PC-9 (cell line): Measurements from ENCODE around the gene DPYD. TPM values are rescaled to one million over a fixed set of nuclear protein-coding genes. Genes with fewer than 3 reads are reported as not detected.

Experiments
- BruUV-seq: library from RNA; stranded (reverse); fragments of 400-500 nt; replicated peaks from 2 replicates; lab custom pipeline; 2021; lab: Mats Ljungman, UMichigan
- CTCF ChIA-PET: fragments of 300-600 bp; sonication (Branson Sonifier 250); formaldehyde crosslinking; loops from one replicate; lab custom pipeline; 2022; ENCODE audit warnings: antibody characterized with exemption; lab: Charles Lee
- POLR2A ChIA-PET: fragments of 300-600 bp; sonication (Branson Sonifier 250); formaldehyde crosslinking; loops from one replicate; lab custom pipeline; 2022; ENCODE audit warnings: antibody characterized with exemption; ENCODE audit not compliant: unreplicated experiment; lab: Charles Lee
- DNase-seq, 2 experiments: peaks; one replicate each; pipeline versions ENCODE4 v3.0.0 to v3.0.0-alpha.2; 2015 to 2022; ENCODE audit warnings: mixed read lengths in 1 of 2
- H2AFZ ChIP-seq: fragments of 200-600 bp; sonication (generic); 2 replicates; pipeline ENCODE4 v1.8.1; 2017; ENCODE audit warnings: antibody characterized with exemption
- H3F3A ChIP-seq: fragments of 200-600 bp; sonication (generic); 2 replicates; pipeline ENCODE4 v1.8.1; 2017; ENCODE audit warnings: antibody characterized with exemption, mild to moderate bottlenecking, low read depth; ENCODE audit not compliant: insufficient read depth
- H3K27ac ChIP-seq: fragments of 200-600 bp; sonication (generic); 2 replicates; pipeline ENCODE4 v1.6.1; 2016; ENCODE audit warnings: mixed run types
- H3K27me3 ChIP-seq: fragments of 200-600 bp; sonication (generic); 2 replicates; pipeline ENCODE4 v1.6.1; 2016; ENCODE audit warnings: low read depth, mixed run types; ENCODE audit not compliant: insufficient read depth
- H3K36me3 ChIP-seq: fragments of 200-600 bp; sonication (generic); 2 replicates; pipeline ENCODE4 v1.6.1; 2016; ENCODE audit warnings: low read depth, mixed run types
- H3K4me1 ChIP-seq: fragments of 200-600 bp; sonication (generic); replicated peaks from 2 replicates; pipeline ENCODE4 v1.6.1; 2016; ENCODE audit warnings: mixed run types; ENCODE audit not compliant: insufficient read depth
- H3K4me2 ChIP-seq: fragments of 200-600 bp; sonication (generic); 2 replicates; pipeline ENCODE4 v1.6.1; 2017; ENCODE audit warnings: mixed run types
- H3K4me3 ChIP-seq: fragments of 200-600 bp; sonication (generic); 2 replicates; pipeline ENCODE4 v1.6.1; 2016; ENCODE audit warnings: mixed run types
- H3K79me2 ChIP-seq: fragments of 200-600 bp; sonication (generic); 2 replicates; pipeline ENCODE4 v1.6.1; 2017; ENCODE audit warnings: low read depth, mixed run types
- H3K9me2 ChIP-seq: fragments of 200-600 bp; sonication (generic); 2 replicates; pipeline ENCODE4 v1.8.1; 2017; ENCODE audit warnings: mild to moderate bottlenecking; ENCODE audit not compliant: insufficient read depth
- H3K9me3 ChIP-seq: fragments of 200-600 bp; sonication (generic); 2 replicates; pipeline ENCODE4 v1.8.1; 2016; ENCODE audit warnings: low read depth; ENCODE audit not compliant: insufficient read depth
- H4K20me1 ChIP-seq: fragments of 200-600 bp; sonication (generic); 2 replicates; pipeline ENCODE4 v1.8.1; 2017; ENCODE audit not compliant: insufficient read depth
- EZH2 ChIP-seq: fragments of 200-600 bp; sonication (generic); IDR thresholded peaks from 2 replicates; pipeline ENCODE4 v1.8.0; 2017; ENCODE audit warnings: antibody characterized with exemption, low read depth
- intact Hi-C: fragments of 100-400 bp; cut with micrococcal nuclease; formaldehyde crosslinking; loops from one replicate; pipeline ENCODE4 v1.10.0; 2022; ENCODE audit not compliant: unreplicated experiment
- total RNA-seq: library from RNA; stranded (reverse); gene quantifications from 2 replicates; pipeline ENCODE4 v1.2.3, GENCODE V29; 2021
- TF ChIP-seq, protein P1 (sequence below): fragments of 200-600 bp; sonication (generic); conservative IDR thresholded peaks from 2 replicates; pipeline ENCODE4 v1.6.1; 2017; ENCODE audit warnings: mixed run types, antibody characterized with exemption, mild to moderate bottlenecking, moderate library complexity

Gene DPYD
- total RNA-seq, 1 experiment from 2014 or later, result 24.1 TPM

DNA sequence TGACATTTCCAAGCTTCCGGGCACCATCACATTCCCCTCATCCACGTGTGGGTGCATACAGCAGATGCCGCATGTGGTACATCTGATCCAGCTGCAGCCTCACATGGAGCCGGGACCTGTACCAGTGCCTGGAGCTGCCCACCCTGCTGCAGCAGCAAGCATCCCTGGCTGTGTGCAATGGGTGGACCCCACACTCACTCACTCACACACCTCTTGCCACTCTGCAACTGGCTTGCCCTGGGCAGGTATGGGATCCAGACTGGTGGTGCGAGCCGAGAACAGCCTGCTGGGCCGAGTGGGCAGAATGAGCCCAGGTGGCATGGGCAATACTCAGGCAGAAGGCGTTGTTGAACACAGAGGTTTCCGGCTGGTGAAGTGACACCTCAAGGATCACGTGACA, 75.0 kb downstream of the DPYD start:
- Histone ChIP-seq H3K79me2 (no peaks in the 10 kb centered on the region), H3K36me3 (no peaks in the 10 kb centered on the region), H2AFZ (no peak overlapping the region), H3K4me3 (no peak overlapping the region), H3F3A (peaks cover 15% of the 10 kb centered on the region), H3K27me3 (no peaks in the 10 kb centered on the region), H4K20me1 (no peaks in the 10 kb centered on the region), H3K4me1 (peaks cover 17% of the 10 kb centered on the region), H3K9me2 (no peaks in the 10 kb centered on the region), H3K9me3 (peaks cover 6% of the 10 kb centered on the region; the same call in 1 of the 2 replicates), H3K27ac (no peak overlapping the region), H3K4me2 (no peak overlapping the region)
- no TSS peak for BruUV-seq
- no peak for DNase-seq
- CTCF ChIA-PET, result no interaction called here
- POLR2A ChIA-PET, result no interaction called here
- intact Hi-C loops, result no loop called here
- TF ChIP-seq, protein P1, sequence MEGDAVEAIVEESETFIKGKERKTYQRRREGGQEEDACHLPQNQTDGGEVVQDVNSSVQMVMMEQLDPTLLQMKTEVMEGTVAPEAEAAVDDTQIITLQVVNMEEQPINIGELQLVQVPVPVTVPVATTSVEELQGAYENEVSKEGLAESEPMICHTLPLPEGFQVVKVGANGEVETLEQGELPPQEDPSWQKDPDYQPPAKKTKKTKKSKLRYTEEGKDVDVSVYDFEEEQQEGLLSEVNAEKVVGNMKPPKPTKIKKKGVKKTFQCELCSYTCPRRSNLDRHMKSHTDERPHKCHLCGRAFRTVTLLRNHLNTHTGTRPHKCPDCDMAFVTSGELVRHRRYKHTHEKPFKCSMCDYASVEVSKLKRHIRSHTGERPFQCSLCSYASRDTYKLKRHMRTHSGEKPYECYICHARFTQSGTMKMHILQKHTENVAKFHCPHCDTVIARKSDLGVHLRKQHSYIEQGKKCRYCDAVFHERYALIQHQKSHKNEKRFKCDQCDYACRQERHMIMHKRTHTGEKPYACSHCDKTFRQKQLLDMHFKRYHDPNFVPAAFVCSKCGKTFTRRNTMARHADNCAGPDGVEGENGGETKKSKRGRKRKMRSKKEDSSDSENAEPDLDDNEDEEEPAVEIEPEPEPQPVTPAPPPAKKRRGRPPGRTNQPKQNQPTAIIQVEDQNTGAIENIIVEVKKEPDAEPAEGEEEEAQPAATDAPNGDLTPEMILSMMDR, result no peak
- no peak for TF ChIP-seq EZH2

DNA sequence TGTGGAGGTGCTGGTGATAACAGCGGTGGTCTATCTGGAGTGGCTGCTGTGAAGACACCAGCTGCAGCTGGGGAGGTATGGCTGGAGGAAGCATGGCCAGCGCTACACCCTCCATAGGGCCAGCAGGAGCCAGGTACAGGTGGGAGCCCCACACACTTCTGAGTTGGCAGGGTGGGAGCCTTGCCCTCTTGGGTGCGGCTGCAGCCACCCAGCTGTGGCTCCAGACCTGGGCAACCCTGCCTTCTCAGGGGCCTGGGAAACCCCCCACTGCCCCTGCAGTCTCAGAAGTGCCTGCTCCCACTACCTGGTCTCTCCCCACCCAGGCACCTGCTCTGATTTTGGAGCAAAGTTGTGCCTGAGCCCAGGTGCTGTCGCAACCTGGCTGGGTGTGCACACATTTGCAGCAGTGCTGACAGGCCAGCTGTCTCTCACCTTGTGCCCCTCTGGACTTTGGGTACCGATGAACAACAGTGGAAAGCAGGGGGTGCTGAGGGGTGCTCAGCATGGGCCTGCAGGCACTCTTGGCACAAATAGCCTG, 76.2 kb downstream of the DPYD start:
- Histone ChIP-seq H3K36me3 (no peaks in the 10 kb centered on the region), H3K9me2 (no peaks in the 10 kb centered on the region), H3K4me1 (peaks cover 5% of the 10 kb centered on the region), H3K27me3 (no peaks in the 10 kb centered on the region), H2AFZ (no peak overlapping the region), H3F3A (peaks cover 7% of the 10 kb centered on the region), H4K20me1 (no peaks in the 10 kb centered on the region), H3K79me2 (no peaks in the 10 kb centered on the region), H3K27ac (no peak overlapping the region), H3K9me3 (no peaks in the 10 kb centered on the region; the same call in 1 of the 2 replicates), H3K4me3 (no peak overlapping the region), H3K4me2 (no peak overlapping the region)
- no peak for TF ChIP-seq EZH2
- TF ChIP-seq, protein P1, result no peak
- no TSS peak for BruUV-seq
- POLR2A ChIA-PET, result no interaction called here
- intact Hi-C loops, result no loop called here
- DNase-seq, result no peak
- CTCF ChIA-PET, result no interaction called here

DNA sequence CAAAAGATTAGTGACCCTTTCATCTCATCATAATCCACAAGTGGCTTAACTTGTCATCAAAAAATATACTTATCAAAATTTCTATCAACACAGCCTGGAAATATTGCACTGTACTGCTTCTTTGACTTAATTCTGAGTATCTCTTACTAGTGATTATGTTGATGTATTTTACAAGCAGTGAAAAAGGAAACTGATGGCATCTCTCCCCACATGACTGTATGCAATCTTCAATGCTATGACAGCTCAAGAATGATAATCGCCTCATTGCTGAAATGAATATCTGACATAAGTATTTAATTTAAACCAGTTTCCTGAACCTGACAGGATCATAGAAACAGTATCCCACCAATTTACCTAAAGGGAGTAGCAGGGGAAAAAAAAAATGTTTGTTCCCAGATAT, 79.5 kb downstream of the DPYD start:
- Histone ChIP-seq H3K36me3 (no peaks in the 10 kb centered on the region), H2AFZ (no peak overlapping the region), H3K79me2 (no peaks in the 10 kb centered on the region), H3K4me2 (no peak overlapping the region), H3F3A (no peaks in the 10 kb centered on the region), H4K20me1 (no peaks in the 10 kb centered on the region), H3K9me3 (no peaks in the 10 kb centered on the region; the same call in none of the 2 replicates), H3K9me2 (no peaks in the 10 kb centered on the region), H3K4me1 (no peaks in the 10 kb centered on the region), H3K4me3 (no peak overlapping the region), H3K27me3 (no peaks in the 10 kb centered on the region), H3K27ac (no peak overlapping the region)
- no peak for DNase-seq
- intact Hi-C loops, result no loop called here
- ChIA-PET CTCF (no interaction called here), POLR2A (no interaction called here)
- no peak for TF ChIP-seq EZH2
- TF ChIP-seq, protein P1, result no peak
- BruUV-seq, result no TSS peak
